OCI-LY3 (cell line): ENCODE data around the gene EMSY.

Experiments
- H2AFZ ChIP-seq: fragments of 200-600, 300-600 bp; shearing (Covaris generic); 2 replicates; pipeline ENCODE4 v1.6.0; 2014; ENCODE audit warnings: antibody characterized with exemption, low read depth, low read length
- H3K27ac ChIP-seq: fragments of 200-600, 300-600 bp; sonication (generic); 2 replicates; pipeline ENCODE4 v1.5.1; 2014; ENCODE audit warnings: mild to moderate bottlenecking, low read length, moderate library complexity, mixed read lengths
- H3K27me3 ChIP-seq: fragments of 200-600, 300-600 bp; sonication (generic); 2 replicates; pipeline ENCODE4 v1.6.1; 2014; ENCODE audit warnings: low read depth, low read length, mixed read lengths
- H3K36me3 ChIP-seq: fragments of 200-600, 300-600 bp; sonication (generic); replicated peaks from 2 replicates; pipeline ENCODE3; 2014; ENCODE audit warnings: low read depth, low read length, mixed read lengths
- H3K4me1 ChIP-seq: fragments of 300-600, 200-600 bp; sonication (generic); 2 replicates; pipeline ENCODE4 v1.6.1; 2014; ENCODE audit warnings: low read length, mixed read lengths
- H3K4me2 ChIP-seq: fragments of 200-600, 300-600 bp; sonication (generic); 2 replicates; pipeline ENCODE4 v1.6.1; 2014; ENCODE audit warnings: low read length, mixed read lengths
- H3K4me3 ChIP-seq: fragments of 300-600, 200-600 bp; sonication (generic); 2 replicates; pipeline ENCODE4 v1.5.1; 2014; ENCODE audit warnings: antibody characterized with exemption, mild to moderate bottlenecking, low read length, moderate library complexity
- H3K79me2 ChIP-seq: fragments of 300-600, 200-600 bp; shearing (Covaris generic); 2 replicates; pipeline ENCODE4 v1.6.1; 2014; ENCODE audit warnings: mild to moderate bottlenecking, low read length, mixed read lengths
- H3K9ac ChIP-seq: fragments of 300-600, 200-600 bp; shearing (Covaris generic); 2 replicates; pipeline ENCODE4 v1.6.0; 2014; ENCODE audit warnings: mild to moderate bottlenecking, low read length, moderate library complexity
- H3K9me3 ChIP-seq: fragments of 200-600, 300-600 bp; shearing (Covaris generic); 2 replicates; pipeline ENCODE4 v1.6.1; 2014; ENCODE audit warnings: low read length, mixed read lengths; ENCODE audit not compliant: insufficient read depth
- H4K20me1 ChIP-seq: fragments of 200-600, 300-600 bp; sonication (generic); 2 replicates; pipeline ENCODE4 v1.6.1; 2016; ENCODE audit warnings: low read length, mixed read lengths; ENCODE audit not compliant: insufficient read depth
- EZH2phosphoT487 ChIP-seq: fragments of 200-600 bp; shearing (Covaris generic); IDR thresholded peaks from 2 replicates; pipeline ENCODE4 v1.6.1; 2018; ENCODE audit warnings: antibody characterized with exemption, mixed run types, low read depth
- TF ChIP-seq, protein P1 (sequence below): fragments of 200-600, 300-600 bp; sonication (generic); IDR thresholded peaks from 2 replicates; pipeline ENCODE4 v1.5.1; 2014; ENCODE audit warnings: antibody characterized with exemption, low read length, low read depth

The EMSY gene

DNA sequence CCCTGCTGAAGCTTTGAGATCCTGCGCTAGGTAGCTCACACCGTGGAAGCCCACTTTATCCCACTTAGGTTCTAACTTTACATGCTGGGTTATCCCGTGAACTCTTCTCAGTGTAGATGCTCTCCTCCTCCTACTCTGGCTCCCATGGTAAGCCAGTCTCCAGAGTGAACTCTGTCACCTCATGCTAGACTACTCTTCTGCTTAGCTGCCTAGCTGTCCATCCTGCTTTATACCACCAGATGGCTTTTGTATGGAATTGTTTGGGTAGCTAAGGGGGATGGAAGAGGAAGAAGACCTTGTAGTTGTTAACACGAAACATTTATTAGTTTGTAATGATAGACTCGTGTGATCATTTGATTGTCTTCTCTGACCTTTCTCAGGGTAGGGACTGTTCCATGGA lies 46.8 kb downstream of the EMSY start:
- Histone ChIP-seq H3K79me2 (no peaks in the 10 kb centered on the region), H3K27ac (no peak overlapping the region), H3K9ac (no peak overlapping the region), H3K4me1 (no peaks in the 10 kb centered on the region), H3K4me2 (no peak overlapping the region), H3K36me3 (peaks cover 7% of the 10 kb centered on the region), H3K27me3 (no peaks in the 10 kb centered on the region), H3K4me3 (no peak overlapping the region), H2AFZ (no peak overlapping the region), H3K9me3 (no peaks in the 10 kb centered on the region), H4K20me1 (0 out of 2 replicates have a peak, but pooled peaks cover 6% of the 10 kb centered on the region)
- TF ChIP-seq, protein P1, sequence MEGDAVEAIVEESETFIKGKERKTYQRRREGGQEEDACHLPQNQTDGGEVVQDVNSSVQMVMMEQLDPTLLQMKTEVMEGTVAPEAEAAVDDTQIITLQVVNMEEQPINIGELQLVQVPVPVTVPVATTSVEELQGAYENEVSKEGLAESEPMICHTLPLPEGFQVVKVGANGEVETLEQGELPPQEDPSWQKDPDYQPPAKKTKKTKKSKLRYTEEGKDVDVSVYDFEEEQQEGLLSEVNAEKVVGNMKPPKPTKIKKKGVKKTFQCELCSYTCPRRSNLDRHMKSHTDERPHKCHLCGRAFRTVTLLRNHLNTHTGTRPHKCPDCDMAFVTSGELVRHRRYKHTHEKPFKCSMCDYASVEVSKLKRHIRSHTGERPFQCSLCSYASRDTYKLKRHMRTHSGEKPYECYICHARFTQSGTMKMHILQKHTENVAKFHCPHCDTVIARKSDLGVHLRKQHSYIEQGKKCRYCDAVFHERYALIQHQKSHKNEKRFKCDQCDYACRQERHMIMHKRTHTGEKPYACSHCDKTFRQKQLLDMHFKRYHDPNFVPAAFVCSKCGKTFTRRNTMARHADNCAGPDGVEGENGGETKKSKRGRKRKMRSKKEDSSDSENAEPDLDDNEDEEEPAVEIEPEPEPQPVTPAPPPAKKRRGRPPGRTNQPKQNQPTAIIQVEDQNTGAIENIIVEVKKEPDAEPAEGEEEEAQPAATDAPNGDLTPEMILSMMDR, result no peak
- TF ChIP-seq EZH2phosphoT487, result no peak

DNA sequence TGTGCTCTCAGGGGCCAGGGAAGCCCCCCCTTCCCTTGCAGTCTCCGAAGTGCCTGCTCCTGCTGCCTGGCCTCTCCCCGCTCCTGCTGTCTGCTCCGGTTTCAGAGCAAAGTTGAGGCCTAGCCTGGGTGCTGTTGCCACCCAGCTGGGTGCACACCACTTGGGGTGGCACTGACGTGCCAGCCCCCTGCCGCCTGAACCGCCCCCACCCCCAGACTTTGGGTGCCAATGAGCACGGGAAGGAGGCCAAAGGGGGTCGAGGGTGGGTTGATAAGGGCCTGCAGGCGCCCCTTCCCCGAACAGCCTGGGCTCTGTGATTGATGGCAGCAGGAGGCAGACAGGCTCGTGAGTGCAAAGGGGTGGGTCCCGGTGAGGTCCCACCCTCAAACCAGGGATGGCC lies 48.2 kb downstream of the EMSY start:
- no peak overlapping the region for H3K4me3 ChIP-seq
- no peak overlapping the region for H3K4me2 ChIP-seq
- H3K27me3 ChIP-seq, result no peaks in the 10 kb centered on the region
- no peak overlapping the region for H2AFZ ChIP-seq
- no peak overlapping the region for H3K27ac ChIP-seq
- peaks cover 7% of the 10 kb centered on the region for H3K36me3 ChIP-seq
- H4K20me1 ChIP-seq, result 0 out of 2 replicates have a peak, but pooled peaks cover 6% of the 10 kb centered on the region
- no peak for TF ChIP-seq EZH2phosphoT487
- TF ChIP-seq, protein P1, result no peak
- no peak overlapping the region for H3K9ac ChIP-seq
- no peaks in the 10 kb centered on the region for H3K4me1 ChIP-seq
- no peaks in the 10 kb centered on the region for H3K79me2 ChIP-seq
- no peaks in the 10 kb centered on the region for H3K9me3 ChIP-seq

DNA sequence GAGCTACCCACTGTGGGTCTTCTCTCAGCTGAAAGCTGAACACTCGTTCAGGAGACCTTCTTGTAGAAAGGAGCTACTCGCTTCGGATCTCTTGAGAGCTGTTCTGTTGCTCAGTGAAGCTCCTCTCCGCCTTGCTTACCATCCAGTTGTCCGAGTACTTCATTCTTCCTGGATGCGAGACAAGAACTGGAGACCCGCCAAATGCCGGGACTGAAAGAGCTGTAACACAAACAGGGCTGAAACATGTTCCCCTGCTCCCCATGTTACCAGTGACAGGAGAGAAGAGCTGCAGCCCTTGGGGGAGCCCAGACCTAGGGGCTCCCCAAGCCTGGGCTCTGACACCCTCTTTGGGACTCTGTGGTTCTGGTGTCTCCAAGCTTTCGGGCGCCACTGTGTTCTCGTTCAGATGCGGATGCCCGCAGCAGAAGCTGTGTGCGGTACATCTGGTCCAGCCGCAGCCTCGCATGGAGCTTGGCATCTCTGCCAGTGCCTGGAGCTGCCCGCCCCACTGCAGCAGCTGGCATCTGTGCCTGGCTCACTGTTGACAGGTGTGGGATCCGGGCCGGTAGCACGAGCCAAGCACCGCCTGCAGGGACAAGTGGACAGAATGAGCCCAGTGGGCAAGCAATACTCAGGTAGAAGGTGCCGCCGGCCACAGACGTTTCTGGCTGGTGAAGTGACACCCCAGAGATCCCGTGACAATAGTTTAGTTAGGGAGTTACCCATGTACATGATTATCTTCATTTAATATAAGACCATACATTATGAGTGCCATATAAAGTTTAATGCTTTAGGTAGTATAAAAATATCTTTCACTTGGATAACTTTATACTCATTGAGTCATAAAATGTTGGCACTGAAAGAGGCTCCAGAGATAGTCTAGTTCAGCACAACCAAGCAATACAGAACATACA lies 49.1 kb downstream of the EMSY start:
- H3K4me2 ChIP-seq, result no peak overlapping the region
- H3K36me3 ChIP-seq, result peaks cover 7% of the 10 kb centered on the region
- no peaks in the 10 kb centered on the region for H3K4me1 ChIP-seq
- H3K79me2 ChIP-seq, result no peaks in the 10 kb centered on the region
- no peak overlapping the region for H2AFZ ChIP-seq
- H3K9me3 ChIP-seq, result no peaks in the 10 kb centered on the region
- no peak overlapping the region for H3K9ac ChIP-seq
- H3K4me3 ChIP-seq, result no peak overlapping the region
- H4K20me1 ChIP-seq, result 0 out of 2 replicates have a peak, but pooled peaks cover 6% of the 10 kb centered on the region
- no peak overlapping the region for H3K27ac ChIP-seq
- no peak for TF ChIP-seq EZH2phosphoT487
- TF ChIP-seq, protein P1, result no peak
- H3K27me3 ChIP-seq, result no peaks in the 10 kb centered on the region

DNA sequence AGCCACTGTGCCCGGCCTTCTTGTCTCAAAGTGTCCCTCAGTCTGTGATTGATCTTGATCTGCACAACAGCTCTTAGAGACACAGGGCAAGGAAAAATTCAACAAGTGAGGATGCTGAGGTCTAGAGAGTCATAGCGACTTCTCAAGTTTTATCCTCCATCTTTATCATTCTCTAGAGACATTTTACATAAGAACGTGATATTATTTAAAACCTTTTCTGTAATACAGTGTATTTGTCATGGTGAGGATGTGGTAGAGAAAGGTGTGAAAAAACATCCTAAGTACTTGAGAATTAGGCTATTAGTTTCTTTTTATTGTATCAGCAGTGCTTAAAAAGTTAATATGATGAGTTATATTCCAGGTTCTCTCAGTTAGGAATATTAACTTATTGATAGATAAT lies 50.2 kb downstream of the EMSY start:
- Histone ChIP-seq H3K9ac (no peak overlapping the region), H3K4me2 (no peak overlapping the region), H3K4me3 (no peak overlapping the region), H3K36me3 (peaks cover 9% of the 10 kb centered on the region), H4K20me1 (0 out of 2 replicates have a peak, but pooled peaks cover 6% of the 10 kb centered on the region), H3K27ac (no peak overlapping the region), H2AFZ (no peak overlapping the region), H3K9me3 (no peaks in the 10 kb centered on the region), H3K27me3 (no peaks in the 10 kb centered on the region), H3K79me2 (no peaks in the 10 kb centered on the region), H3K4me1 (no peaks in the 10 kb centered on the region)
- TF ChIP-seq EZH2phosphoT487, result no peak
